ENCODE measurements around the gene COPZ2. TPM values are rescaled to one million over a fixed set of nuclear protein-coding genes. Genes with fewer than 3 reads are reported as not detected.
A peak's percentile ranks its signal among the peaks of the same experiment; 100 is the strongest.

The COPZ2 gene
- total RNA-seq, 2 experiments from 2014 or later, result 4.3 to 4.6 TPM

- TF ChIP-seq, protein P1, sequence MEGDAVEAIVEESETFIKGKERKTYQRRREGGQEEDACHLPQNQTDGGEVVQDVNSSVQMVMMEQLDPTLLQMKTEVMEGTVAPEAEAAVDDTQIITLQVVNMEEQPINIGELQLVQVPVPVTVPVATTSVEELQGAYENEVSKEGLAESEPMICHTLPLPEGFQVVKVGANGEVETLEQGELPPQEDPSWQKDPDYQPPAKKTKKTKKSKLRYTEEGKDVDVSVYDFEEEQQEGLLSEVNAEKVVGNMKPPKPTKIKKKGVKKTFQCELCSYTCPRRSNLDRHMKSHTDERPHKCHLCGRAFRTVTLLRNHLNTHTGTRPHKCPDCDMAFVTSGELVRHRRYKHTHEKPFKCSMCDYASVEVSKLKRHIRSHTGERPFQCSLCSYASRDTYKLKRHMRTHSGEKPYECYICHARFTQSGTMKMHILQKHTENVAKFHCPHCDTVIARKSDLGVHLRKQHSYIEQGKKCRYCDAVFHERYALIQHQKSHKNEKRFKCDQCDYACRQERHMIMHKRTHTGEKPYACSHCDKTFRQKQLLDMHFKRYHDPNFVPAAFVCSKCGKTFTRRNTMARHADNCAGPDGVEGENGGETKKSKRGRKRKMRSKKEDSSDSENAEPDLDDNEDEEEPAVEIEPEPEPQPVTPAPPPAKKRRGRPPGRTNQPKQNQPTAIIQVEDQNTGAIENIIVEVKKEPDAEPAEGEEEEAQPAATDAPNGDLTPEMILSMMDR (IDR thresholded peaks at IDR 0.05), result no peak
- H3K36me3 Mint-ChIP-seq (ENCODE audit: low read depth), result peaks cover 44% of the 10 kb centered on the region
- CTCF ChIA-PET, result interaction anchor here (4.0 to 4.7 kb wide), 2 partner anchors 10 to 38 kb away, joined by 19 to 49 read pairs; partner anchors contain the start of gene CDK5RAP3
- H3K4me3 Mint-ChIP-seq, result no peak overlapping the region
- ATAC-seq (no peak), DNase-seq (no peak)
- no peak overlapping the region for H3K27ac Mint-ChIP-seq
- POLR2A ChIA-PET, result no interaction called here
- no peaks in the 10 kb centered on the region for H3K4me1 Mint-ChIP-seq (ENCODE audit: low read depth)
- H3K27me3 Mint-ChIP-seq, result no peaks in the 10 kb centered on the region
- H3K9me3 Mint-ChIP-seq, result no peaks in the 10 kb centered on the region
- intact Hi-C loops (cut with micrococcal nuclease), result no loop called here
Observed at GRCh38 chr17:47980541-47980940, 57.1 kb downstream of the COPZ2 start.

DNA sequence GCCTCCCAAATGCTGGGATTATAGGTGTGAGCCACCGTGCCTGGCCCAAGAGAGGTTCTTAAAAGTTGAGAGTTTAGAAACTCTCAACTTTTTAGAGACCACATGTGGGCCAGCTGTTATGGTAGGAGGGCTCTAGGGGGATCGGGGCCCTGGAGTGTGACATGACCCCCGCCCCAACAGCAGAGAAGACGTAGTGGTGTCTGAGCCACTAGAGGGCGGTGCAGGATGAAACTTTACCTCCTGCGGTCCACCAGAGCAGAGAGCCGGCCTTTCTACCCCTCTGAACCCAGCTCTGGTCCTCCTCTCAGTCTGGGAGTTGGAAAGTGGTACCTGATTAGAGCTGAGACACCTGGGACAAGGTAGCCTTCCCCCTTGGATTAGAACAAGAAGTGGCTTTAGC is 59.3 kb downstream of the COPZ2 start:
- CTCF ChIA-PET, result interaction anchor here (0.7 to 4.7 kb wide), 19 partner anchors 8 to 151 kb away, joined by 3 to 49 read pairs (median 5); partner anchors contain the start of genes CDK5RAP3 and PRR15L
- Mint-ChIP-seq H3K9me3 (no peaks in the 10 kb centered on the region), H3K4me3 (no peak overlapping the region), H3K4me1 (ENCODE audit: low read depth) (no peaks in the 10 kb centered on the region), H3K27ac (no peak overlapping the region), H3K27me3 (no peaks in the 10 kb centered on the region), H3K36me3 (ENCODE audit: low read depth) (peaks cover 41% of the 10 kb centered on the region)
- intact Hi-C loops (cut with micrococcal nuclease), result no loop called here
- ATAC-seq (peak; percentile 84), DNase-seq (peak; percentile 68)
- TF ChIP-seq, protein P1 (IDR thresholded peaks at IDR 0.05), result peak; percentile 61
- POLR2A ChIA-PET, result interaction anchor here (0.7 to 0.9 kb wide), 2 partner anchors 8 to 782 kb away, joined by 3 to 4 read pairs; partner anchors contain the start of gene CDK5RAP3

Small RNAs within 50 kb of the gene (microRNA-seq; reads per million reads assigned to microRNA genes)
- 32.4 reads per million, percentile 53 among the genes with 10 or more reads in this experiment for gene MIR152 (ENCODE audit: borderline microRNAs expressed, borderline replicate concordance)

Other genes starting within 250 kb of the COPZ2 start
- gene OSBPL7, start 216.0 kb downstream of the COPZ2 start, total RNA-seq, result 10 to 100 TPM; 18.0 to 19.8 TPM
- gene MRPL10, start 206.3 kb downstream of the COPZ2 start, total RNA-seq, result 10 to 100 TPM; 66.5 to 67.0 TPM
- under 1 TPM; 0.38 to 0.67 TPM for gene LRRC46, start 206.1 kb downstream of the COPZ2 start, total RNA-seq
- 10 to 100 TPM; 21.0 to 23.8 TPM for gene SCRN2, start 196.5 kb downstream of the COPZ2 start, total RNA-seq
- gene SP6, start 186.6 kb downstream of the COPZ2 start, total RNA-seq, result under 1 TPM; 0.13 to 0.18 TPM
- 10 to 100 TPM; 11.5 to 13.2 TPM for gene SP2, start 141.6 kb downstream of the COPZ2 start, total RNA-seq
- 10 to 100 TPM; 41.0 to 42.7 TPM for gene PNPO, start 96.2 kb downstream of the COPZ2 start, total RNA-seq
- not detected for gene PRR15L, start 79.9 kb downstream of the COPZ2 start, total RNA-seq
- 100 to 1,000 TPM; 161 to 171 TPM for gene CDK5RAP3, start 66.7 kb downstream of the COPZ2 start, total RNA-seq
- 10 to 100 TPM; 88.3 to 90.3 TPM for gene NFE2L1, start 10.6 kb upstream of the COPZ2 start, total RNA-seq
- gene CBX1, start 63.7 kb upstream of the COPZ2 start, total RNA-seq, result 10 to 100 TPM; 52.3 to 53.0 TPM
- 10 to 100 TPM; 27.2 to 29.5 TPM for gene SNX11, start 70.0 kb upstream of the COPZ2 start, total RNA-seq